B cell (primary cell): Measurements from ENCODE around the gene ZIC4.

Source experiments
- EZH2 ChIP-seq: IDR thresholded peaks from 2 replicates; pipeline ENCODE4 v1.6.1; 2012; ENCODE audit warnings: borderline replicate concordance, low read depth, mild to moderate bottlenecking, moderate library complexity, low read length; ENCODE audit not compliant: insufficient read depth, poor library complexity, severe bottlenecking
- TF ChIP-seq, protein P1 (sequence below): fragments of 200-600 bp; IDR thresholded peaks from one replicate; pipeline ENCODE4 v1.8.0; 2022; ENCODE audit warnings: antibody characterized with exemption, mild to moderate bottlenecking

DNA sequence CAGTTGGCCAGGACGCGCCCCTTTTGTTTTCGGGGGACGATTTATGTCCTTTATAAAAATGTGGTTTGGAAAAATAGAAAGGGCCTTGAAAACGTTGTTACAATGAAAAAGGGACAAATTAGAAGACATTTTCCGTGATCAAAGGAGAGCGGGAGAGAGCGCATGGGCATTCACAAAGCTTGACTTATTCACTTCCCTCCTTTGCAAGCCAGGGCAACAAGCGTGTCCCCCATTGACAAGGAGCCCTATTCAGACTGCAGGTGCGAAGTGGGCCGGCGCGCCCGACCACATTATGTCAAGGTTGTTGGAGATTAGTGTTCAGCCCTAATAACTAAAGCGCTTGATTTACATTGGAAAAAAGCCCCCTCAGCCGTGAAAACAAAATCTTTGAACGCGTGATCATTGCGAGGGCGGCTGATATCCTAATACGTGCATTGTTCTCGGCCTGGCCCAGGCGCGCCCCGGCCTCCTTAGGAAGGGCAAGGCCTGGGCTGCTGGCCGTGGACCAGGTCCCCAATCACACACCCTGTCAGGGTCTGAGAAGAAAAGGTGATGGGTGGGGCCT lies 25.9 kb downstream of the ZIC4 start:
- TF ChIP-seq, protein P1, sequence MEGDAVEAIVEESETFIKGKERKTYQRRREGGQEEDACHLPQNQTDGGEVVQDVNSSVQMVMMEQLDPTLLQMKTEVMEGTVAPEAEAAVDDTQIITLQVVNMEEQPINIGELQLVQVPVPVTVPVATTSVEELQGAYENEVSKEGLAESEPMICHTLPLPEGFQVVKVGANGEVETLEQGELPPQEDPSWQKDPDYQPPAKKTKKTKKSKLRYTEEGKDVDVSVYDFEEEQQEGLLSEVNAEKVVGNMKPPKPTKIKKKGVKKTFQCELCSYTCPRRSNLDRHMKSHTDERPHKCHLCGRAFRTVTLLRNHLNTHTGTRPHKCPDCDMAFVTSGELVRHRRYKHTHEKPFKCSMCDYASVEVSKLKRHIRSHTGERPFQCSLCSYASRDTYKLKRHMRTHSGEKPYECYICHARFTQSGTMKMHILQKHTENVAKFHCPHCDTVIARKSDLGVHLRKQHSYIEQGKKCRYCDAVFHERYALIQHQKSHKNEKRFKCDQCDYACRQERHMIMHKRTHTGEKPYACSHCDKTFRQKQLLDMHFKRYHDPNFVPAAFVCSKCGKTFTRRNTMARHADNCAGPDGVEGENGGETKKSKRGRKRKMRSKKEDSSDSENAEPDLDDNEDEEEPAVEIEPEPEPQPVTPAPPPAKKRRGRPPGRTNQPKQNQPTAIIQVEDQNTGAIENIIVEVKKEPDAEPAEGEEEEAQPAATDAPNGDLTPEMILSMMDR = no peak
- no peak for TF ChIP-seq EZH2
